Neuronal stem cell (in vitro differentiated cells): ENCODE results near the gene STARD8. TPM values are rescaled to one million over a fixed set of nuclear protein-coding genes. Genes with fewer than 3 reads are reported as not detected.
"Not testable (repeated sequence)": the region's sequence is repeated elsewhere in the genome, so short reads cannot be mapped to it uniquely, and the experiment has no call there.

Source experiments
- DNase-seq: peaks from one replicate; pipeline ENCODE4 v3.0.0-alpha.2; 2013; ENCODE audit warnings: low spot score
- H2AFZ ChIP-seq: one replicate; pipeline ENCODE4 v1.6.1; 2013; ENCODE audit warnings: mild to moderate bottlenecking, low read length, inconsistent platforms
- H2AK5ac ChIP-seq: 2 replicates; pipeline ENCODE4 v1.6.1; 2013; ENCODE audit warnings: low read depth, mild to moderate bottlenecking, inconsistent platforms, low read length, moderate library complexity, mixed read lengths
- H2BK120ac ChIP-seq: 2 replicates; pipeline ENCODE4 v1.6.1; 2013; ENCODE audit warnings: low read depth, mild to moderate bottlenecking, inconsistent platforms, low read length, moderate library complexity, mixed read lengths
- H2BK12ac ChIP-seq: one replicate; pipeline ENCODE4 v1.6.1; 2013; ENCODE audit warnings: low read length, inconsistent platforms
- H2BK15ac ChIP-seq: 2 replicates; pipeline ENCODE4 v1.6.1; 2013; ENCODE audit warnings: mild to moderate bottlenecking, low read length, inconsistent platforms, mixed read lengths
- H2BK5ac ChIP-seq: one replicate; pipeline ENCODE4 v1.6.1; 2013; ENCODE audit warnings: inconsistent platforms, mild to moderate bottlenecking, low read length, moderate library complexity
- H3K14ac ChIP-seq: one replicate; pipeline ENCODE4 v1.6.1; 2013; ENCODE audit warnings: low read length, inconsistent platforms
- H3K18ac ChIP-seq: 2 replicates; pipeline ENCODE4 v1.6.1; 2013; ENCODE audit warnings: low read length, inconsistent platforms
- H3K23ac ChIP-seq: 2 replicates; pipeline ENCODE4 v1.6.1; 2013; ENCODE audit warnings: low read depth, mild to moderate bottlenecking, mixed read lengths, low read length, inconsistent platforms; ENCODE audit not compliant: poor library complexity
- H3K27ac ChIP-seq: replicated peaks from 3 replicates; pipeline ENCODE4 v1.5.1; 2013; ENCODE audit warnings: low read length, inconsistent platforms
- H3K27me3 ChIP-seq, 3 experiments: 2 replicates each; pipeline ENCODE4 v1.6.1; 2013; ENCODE audit warnings: low read length in 3 of 3, mild to moderate bottlenecking in 2 of 3, inconsistent platforms in 1 of 3, low read depth in 1 of 3, mixed read lengths in 1 of 3, moderate library complexity in 1 of 3; ENCODE audit not compliant: control insufficient read depth in 3 of 3, insufficient read depth in 3 of 3
- H3K36me3 ChIP-seq, 2 donors: replicated peaks in 1 of 2; 2 replicates each; pipeline ENCODE4 v1.6.1; 2013; ENCODE audit warnings: low read length in 2 of 2; ENCODE audit not compliant: control insufficient read depth in 2 of 2, insufficient read depth in 2 of 2
- H3K4ac ChIP-seq: 2 replicates; pipeline ENCODE4 v1.6.1; 2013; ENCODE audit warnings: inconsistent platforms, mild to moderate bottlenecking, low read length, moderate library complexity
- H3K4me1 ChIP-seq, 2 donors: 1 replicate in 1 of 2; 2 replicates in 1 of 2; pipeline ENCODE4 v1.6.1; 2013; ENCODE audit warnings: low read length in 2 of 2, low read depth in 1 of 2; ENCODE audit not compliant: control insufficient read depth in 2 of 2, insufficient read depth in 1 of 2
- H3K4me2 ChIP-seq: one replicate; pipeline ENCODE4 v1.6.1; 2013; ENCODE audit warnings: mild to moderate bottlenecking, low read length, inconsistent platforms; ENCODE audit not compliant: insufficient read depth, poor library complexity, severe bottlenecking
- H3K4me3 ChIP-seq, 2 donors: 2 replicates each; pipeline ENCODE4 v1.5.1; 2013; ENCODE audit warnings: low read length in 2 of 2, mild to moderate bottlenecking in 2 of 2, inconsistent platforms in 1 of 2, moderate library complexity in 1 of 2
- H3K79me1 ChIP-seq: one replicate; pipeline ENCODE4 v1.6.1; 2013; ENCODE audit warnings: low read depth, mild to moderate bottlenecking, inconsistent platforms, low read length, moderate library complexity
- H3K9ac ChIP-seq: one replicate; pipeline ENCODE4 v1.6.1; 2013; ENCODE audit warnings: mild to moderate bottlenecking, low read depth, low read length, inconsistent platforms; ENCODE audit not compliant: poor library complexity
- H3K9me3 ChIP-seq, 2 donors: replicated peaks in 1 of 2; 2 replicates each; pipeline versions ENCODE3 to v1.6.1; 2013; ENCODE audit warnings: low read length in 2 of 2, mild to moderate bottlenecking in 2 of 2, inconsistent platforms in 1 of 2, low read depth in 1 of 2, mixed read lengths in 1 of 2, moderate library complexity in 1 of 2; ENCODE audit not compliant: control insufficient read depth in 2 of 2, insufficient read depth in 1 of 2
- H4K8ac ChIP-seq: one replicate; pipeline ENCODE4 v1.6.1; 2013; ENCODE audit warnings: low read depth, mild to moderate bottlenecking, inconsistent platforms, low read length, moderate library complexity
- H4K91ac ChIP-seq: one replicate; pipeline ENCODE4 v1.6.1; 2013; ENCODE audit warnings: low read length, low read depth, mild to moderate bottlenecking, inconsistent platforms; ENCODE audit not compliant: poor library complexity
- WGBS, 2 donors: extraction: QIAGEN DNeasy Blood & Tissue Kit; methylation state at CpG; one replicate each; pipeline ENCODE4 v1.1.7; 2013; ENCODE audit warnings: missing lambda C conversion rate in 2 of 2, mixed read lengths in 1 of 2; ENCODE audit not compliant: insufficient read length in 2 of 2, insufficient replicate concordance in 1 of 2; ENCODE audit errors: extremely low coverage in 2 of 2; 5-methylcytosine and 5-hydroxymethylcytosine counted together
- polyA plus RNA-seq, 2 experiments: library from polyadenylated mRNA; stranded (reverse); fragments of 200-250 nt; gene quantifications; one replicate each; pipeline ENCODE4 v1.2.3, GENCODE V29; 2013

The STARD8 gene
- polyA plus RNA-seq (2013, experiment 1 of 2), result 0.70 TPM
- polyA plus RNA-seq (2013, experiment 2 of 2), result 0.75 TPM

GRCh38 chrX:68647156-68647957 is at the start of gene STARD8:
Gene STARD8, plus strand, starts transcription at chrX:68647666. Its CDS starts 217 bp downstream, at chrX:68647883.
- peak; percentile 9 for DNase-seq
- no peak within 1 kb of the TSS for H3K4me3 ChIP-seq

GRCh38 chrX:68598841-68599240 is 48.6 kb upstream of the STARD8 start:
- Histone ChIP-seq H3K79me1 (no peaks in the 10 kb centered on the region), H4K91ac (no peak overlapping the region), H2BK5ac (no peak overlapping the region), H3K18ac (no peak overlapping the region), H2BK12ac (no peak overlapping the region), H3K4me2 (no peak overlapping the region), H3K14ac (no peak overlapping the region), H3K9ac (no peak overlapping the region), H3K9me3 (peaks cover 0 to 2% of the 10 kb centered on the region in 2 donors), H3K4me1 (no peaks in the 10 kb centered on the region), H3K4me3 (no peak overlapping the region), H2BK120ac (no peak overlapping the region), H2AFZ (no peak overlapping the region), H3K27ac (no peak overlapping the region), H3K27me3 (no peaks in the 10 kb centered on the region), H2BK15ac (no peak overlapping the region), H3K4ac (no peak overlapping the region), H4K8ac (no peak overlapping the region), H3K23ac (no peak overlapping the region), H2AK5ac (no peak overlapping the region), H3K36me3 (no peaks in the 10 kb centered on the region)
- WGBS, 2 donors, result no CpG with 5 or more reads among the region's 1 CpG
- no peak for DNase-seq

More at GRCh38 chrX:68647156-68647957, at the start of gene STARD8:
- peak within 1 kb of the TSS; percentile 50 for H2AFZ ChIP-seq
- no peak within 1 kb of the TSS for H2BK15ac ChIP-seq
- H2BK12ac ChIP-seq, result no peak within 1 kb of the TSS
- no peaks in the 10 kb centered on the region for H3K36me3 ChIP-seq
- no peak within 1 kb of the TSS for H3K9ac ChIP-seq
- H3K27ac ChIP-seq, result no peak within 1 kb of the TSS
- H2BK5ac ChIP-seq, result no peak within 1 kb of the TSS
- H3K9me3 ChIP-seq, result no peaks in the 10 kb centered on the region
- no peak within 1 kb of the TSS for H2BK120ac ChIP-seq
- peaks cover 0 to 6% of the 10 kb centered on the region in 2 donors for H3K4me1 ChIP-seq
- H4K91ac ChIP-seq, result no peak within 1 kb of the TSS
- H4K8ac ChIP-seq, result no peak within 1 kb of the TSS
- no peak within 1 kb of the TSS for H3K23ac ChIP-seq
- no peaks in the 10 kb centered on the region for H3K79me1 ChIP-seq
- no CpG with 5 or more reads among the region's 40 CpGs for WGBS, 2 donors
- H3K14ac ChIP-seq, result no peak within 1 kb of the TSS
- peak within 1 kb of the TSS; percentile 54 for H3K4me2 ChIP-seq
- no peak within 1 kb of the TSS for H3K4ac ChIP-seq
- H3K18ac ChIP-seq, result peak within 1 kb of the TSS; percentile 80
- H3K27me3 ChIP-seq, result peaks cover 0 to 15% (median 0%) of the 10 kb centered on the region in 3 experiments
- H2AK5ac ChIP-seq, result no peak within 1 kb of the TSS

GRCh38 chrX:68599256-68600152 is 48.0 kb upstream of the STARD8 start:
- no peak overlapping the region for H3K23ac ChIP-seq
- no peak overlapping the region for H2BK15ac ChIP-seq
- H3K27ac ChIP-seq, result no peak overlapping the region
- no peak overlapping the region for H3K18ac ChIP-seq
- no peak overlapping the region for H3K14ac ChIP-seq
- H4K8ac ChIP-seq, result no peak overlapping the region
- H3K4ac ChIP-seq, result no peak overlapping the region
- H2BK120ac ChIP-seq, result no peak overlapping the region
- no peaks in the 10 kb centered on the region for H3K27me3 ChIP-seq
- no peak overlapping the region for H4K91ac ChIP-seq
- DNase-seq, result no peak
- H3K9me3 ChIP-seq, result peaks cover 0 to 2% of the 10 kb centered on the region in 2 donors
- no peak overlapping the region for H2BK5ac ChIP-seq
- no peaks in the 10 kb centered on the region for H3K4me1 ChIP-seq
- no peak overlapping the region for H2AK5ac ChIP-seq
- H3K36me3 ChIP-seq, result no peaks in the 10 kb centered on the region
- H3K9ac ChIP-seq, result no peak overlapping the region
- no peak overlapping the region for H2AFZ ChIP-seq
- H3K4me2 ChIP-seq, result no peak overlapping the region
- WGBS, 2 donors, result no CpG with 5 or more reads among the region's 3 CpGs
- H3K79me1 ChIP-seq, result no peaks in the 10 kb centered on the region
- no peak overlapping the region for H2BK12ac ChIP-seq
- H3K4me3 ChIP-seq, result no peak overlapping the region

- not testable (repeated sequence) for H3K9me3 ChIP-seq, H3K4me3 ChIP-seq, H2AFZ ChIP-seq, H2AK5ac ChIP-seq, H3K27me3 ChIP-seq, H3K9ac ChIP-seq, H4K8ac ChIP-seq, H3K36me3 ChIP-seq, H3K27ac ChIP-seq, H3K4me1 ChIP-seq, H2BK120ac ChIP-seq, H2BK15ac ChIP-seq, DNase-seq, H3K23ac ChIP-seq, H2BK5ac ChIP-seq, H3K18ac ChIP-seq, H3K14ac ChIP-seq, H3K79me1 ChIP-seq, H4K91ac ChIP-seq, H2BK12ac ChIP-seq, H3K4me2 ChIP-seq, H3K4ac ChIP-seq
- WGBS, 2 donors, result no CpG with 5 or more reads among the region's 2 CpGs
Observed at GRCh38 chrX:68604216-68604615, 43.2 kb upstream of the STARD8 start.
